Hepatic stellate cell (primary cell): Measurements from ENCODE around the gene CELF6.
"Not testable (repeated sequence)": the region's sequence is repeated elsewhere in the genome, so short reads cannot be mapped to it uniquely, and the experiment has no call there.

ENCODE experiments used
- DNase-seq: peaks from one replicate; pipeline ENCODE4 v3.0.0; 2011; ENCODE audit warnings: low spot score

CELF6 gene

DNA sequence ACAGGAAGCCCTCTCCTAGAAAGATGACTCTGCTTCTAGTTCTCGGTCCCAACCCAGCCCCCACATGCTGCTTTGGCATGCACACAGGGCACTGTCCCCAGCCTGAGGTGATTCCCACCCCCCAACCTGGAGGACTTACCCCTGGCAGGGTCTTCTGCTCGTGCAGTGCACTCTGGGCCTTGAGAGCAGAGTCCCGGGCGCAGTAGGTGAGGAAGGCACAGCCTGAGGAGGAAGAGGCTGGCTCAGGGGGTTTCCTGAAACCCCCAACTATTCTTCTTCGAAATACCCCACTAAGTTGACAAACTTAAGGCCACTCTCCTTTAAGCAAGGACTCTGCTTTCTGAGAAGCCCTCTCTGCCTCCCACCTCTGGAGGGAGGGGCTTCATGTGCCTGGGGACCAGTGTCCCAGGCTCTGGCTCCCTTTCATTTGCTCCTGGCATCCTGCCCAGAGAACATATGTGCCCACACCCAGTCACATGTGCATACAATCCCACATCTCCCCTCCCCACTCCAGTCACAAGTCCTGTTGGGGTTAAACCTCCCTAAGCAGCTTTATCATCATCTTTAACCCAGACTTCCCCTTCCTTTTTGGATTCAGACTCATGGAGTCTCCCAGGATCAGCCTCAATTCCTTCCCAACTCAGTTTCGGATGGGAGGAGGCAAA lies 4.1 kb downstream of the CELF6 start:
- no peak for DNase-seq

DNA sequence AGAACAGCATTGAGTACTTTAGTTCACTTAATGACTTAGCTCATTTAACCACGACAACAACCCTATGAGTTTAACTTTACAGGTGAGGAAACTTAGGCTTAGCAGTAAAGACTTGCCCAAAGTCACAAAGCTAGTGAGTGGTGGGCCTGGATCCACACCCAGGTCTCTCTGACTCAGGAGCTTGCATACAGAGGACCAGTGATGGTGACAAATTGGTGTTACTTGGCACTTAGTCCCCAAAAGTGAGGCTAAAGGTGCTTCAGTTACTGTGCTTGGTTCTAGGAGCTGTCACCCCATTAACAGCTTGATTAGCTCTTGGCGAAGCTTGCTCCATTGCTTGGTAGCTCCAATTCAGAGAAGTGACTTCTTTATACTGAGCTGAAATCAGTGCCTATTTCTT lies 6.1 kb downstream of the CELF6 start:
- no peak for DNase-seq

DNA sequence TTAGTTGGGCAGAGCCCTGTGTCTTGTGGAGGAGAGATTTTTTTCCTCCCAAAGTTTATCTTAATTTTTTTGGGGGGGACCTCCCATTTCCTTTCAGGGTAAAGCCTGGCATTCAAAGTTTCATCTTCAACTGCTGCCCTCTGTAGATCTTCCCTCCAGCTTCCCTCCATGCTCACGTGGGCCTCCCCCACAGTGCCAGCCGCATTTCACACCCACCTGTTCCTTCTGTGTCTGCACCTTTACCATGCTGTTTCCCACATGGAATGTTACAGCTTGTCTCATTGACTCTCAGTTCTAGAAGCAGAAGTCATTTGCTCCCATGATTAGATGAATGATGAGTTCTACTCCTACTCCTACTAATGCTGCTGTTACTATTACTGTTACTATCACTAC lies 6.5 kb downstream of the CELF6 start:
- DNase-seq: no peak

DNA sequence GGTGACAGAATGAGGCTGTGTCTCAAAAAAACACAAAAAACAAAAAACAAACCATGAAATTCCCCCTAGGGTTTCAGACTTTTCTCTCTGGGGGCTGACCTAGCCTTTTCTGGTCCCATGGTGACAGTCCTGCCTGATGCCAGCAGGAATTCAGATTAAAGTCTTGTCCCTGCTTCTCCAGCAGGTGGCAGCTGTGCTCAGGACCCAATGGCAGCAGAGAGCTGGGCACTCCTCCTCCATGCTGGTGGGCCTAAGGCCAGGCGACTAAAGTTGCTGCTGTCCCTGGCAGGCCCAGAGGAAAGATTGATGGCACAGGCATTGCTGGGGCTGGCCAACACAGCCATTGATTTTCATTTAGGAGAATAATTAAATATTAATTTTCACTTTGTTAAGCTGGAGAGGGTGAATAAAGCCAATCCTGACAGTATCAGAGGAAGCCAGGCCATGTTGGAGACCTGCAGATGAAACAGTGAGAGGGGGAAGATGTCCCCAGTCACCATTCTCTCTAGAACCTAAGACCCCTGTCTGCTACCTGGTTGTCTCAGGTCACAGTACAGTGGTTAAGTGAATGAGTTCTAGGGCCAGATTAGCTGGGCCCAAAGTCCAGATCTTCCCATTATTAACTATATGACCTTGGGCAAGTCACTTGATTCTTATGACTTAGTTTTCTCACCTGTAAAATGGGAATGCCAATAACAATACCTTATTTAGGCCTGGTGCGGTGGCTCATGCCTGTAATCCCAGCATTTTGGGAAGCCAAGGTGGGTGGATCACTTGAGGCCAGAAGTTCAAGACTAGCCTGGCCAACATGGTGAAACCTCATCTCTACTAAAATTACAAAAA lies 7.1 kb downstream of the CELF6 start:
- peak; percentile 89 for DNase-seq

DNA sequence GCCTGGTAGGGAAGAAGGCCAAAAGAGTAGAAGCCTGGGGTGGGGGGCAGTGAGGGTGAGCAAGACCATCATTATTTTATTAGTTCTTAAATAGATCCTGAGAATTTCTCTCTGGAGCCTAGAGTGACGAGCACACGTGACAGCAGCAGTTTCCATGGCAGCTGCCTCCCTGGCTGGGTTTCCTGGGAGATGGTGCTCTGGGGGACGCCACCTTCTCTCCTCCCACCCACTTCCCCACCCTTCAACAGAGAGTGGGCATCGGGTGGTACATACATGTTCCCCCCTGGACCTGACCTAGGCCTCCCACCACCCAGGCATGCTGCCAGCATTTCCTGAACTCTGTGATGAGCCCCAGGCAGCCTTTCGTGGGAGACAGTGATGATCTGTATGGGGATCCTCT lies 12.9 kb downstream of the CELF6 start:
- DNase-seq: no peak

DNA sequence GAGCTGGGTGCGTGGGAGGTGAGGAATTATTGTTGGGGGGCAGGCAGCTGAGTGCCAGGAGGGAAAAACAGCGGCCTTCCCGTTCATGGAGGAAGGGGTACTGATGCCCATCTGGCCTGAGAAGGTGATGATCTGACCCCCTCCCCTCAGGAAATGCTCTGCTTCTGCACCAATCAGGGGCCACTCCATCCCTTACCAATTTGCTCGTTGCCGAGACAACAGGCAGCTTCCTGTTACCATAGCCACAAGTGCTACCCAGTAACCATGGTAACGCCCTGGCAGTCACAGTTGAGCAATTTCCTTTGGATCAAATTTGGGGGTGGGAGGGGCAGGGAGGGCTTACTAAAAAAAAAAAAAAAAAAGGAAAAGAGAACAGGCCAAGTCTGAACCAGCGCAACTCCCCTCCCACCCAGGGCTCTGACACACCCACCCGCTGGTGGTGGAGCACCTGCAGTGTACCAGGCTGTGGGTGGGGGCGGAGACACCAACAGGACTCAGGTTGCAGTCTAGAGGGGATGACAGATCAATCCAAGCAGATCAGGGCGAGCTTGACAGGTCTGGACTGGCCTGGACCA lies 13.7 kb downstream of the CELF6 start:
- DNase-seq: no peak

DNA sequence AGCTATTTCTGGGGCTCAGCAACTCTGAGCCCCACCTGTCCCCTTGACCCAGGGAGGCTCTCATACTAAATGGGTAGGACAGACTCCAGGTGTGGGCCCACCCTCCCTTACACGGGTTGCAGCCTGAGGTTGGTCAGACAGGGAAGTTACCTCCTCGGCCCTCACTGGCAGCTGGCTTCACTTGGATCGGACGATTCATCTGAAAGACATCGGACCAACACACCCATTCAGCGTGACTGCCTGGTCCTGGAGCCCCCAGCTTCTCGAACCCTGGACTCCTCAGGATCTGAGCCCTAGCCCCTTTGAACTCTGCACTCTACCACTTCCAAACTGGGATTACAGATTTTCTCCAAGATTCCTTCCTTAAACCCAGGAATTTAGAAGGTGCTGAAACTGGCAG lies 15.4 kb downstream of the CELF6 start:
- no peak for DNase-seq

DNA sequence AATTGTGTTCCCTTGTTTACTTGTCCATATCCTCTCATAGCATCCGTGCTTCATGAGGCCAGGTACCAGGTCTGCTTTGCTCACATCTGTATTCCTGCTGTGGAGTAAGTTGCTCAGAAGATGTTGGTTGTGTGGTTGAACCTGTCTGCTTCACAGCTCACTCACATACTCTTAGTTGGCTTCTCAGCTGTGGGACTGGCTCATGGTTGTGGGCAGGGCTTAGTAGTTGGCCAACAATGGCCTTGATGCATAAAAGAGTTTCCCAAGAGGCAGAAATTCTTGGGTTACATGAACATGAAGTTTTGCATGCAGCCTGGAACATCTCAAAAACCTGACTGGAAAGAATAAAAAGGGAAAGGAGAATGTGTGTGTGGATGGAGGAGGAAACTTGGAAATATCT lies 17.0 kb downstream of the CELF6 start:
- no peak for DNase-seq

DNA sequence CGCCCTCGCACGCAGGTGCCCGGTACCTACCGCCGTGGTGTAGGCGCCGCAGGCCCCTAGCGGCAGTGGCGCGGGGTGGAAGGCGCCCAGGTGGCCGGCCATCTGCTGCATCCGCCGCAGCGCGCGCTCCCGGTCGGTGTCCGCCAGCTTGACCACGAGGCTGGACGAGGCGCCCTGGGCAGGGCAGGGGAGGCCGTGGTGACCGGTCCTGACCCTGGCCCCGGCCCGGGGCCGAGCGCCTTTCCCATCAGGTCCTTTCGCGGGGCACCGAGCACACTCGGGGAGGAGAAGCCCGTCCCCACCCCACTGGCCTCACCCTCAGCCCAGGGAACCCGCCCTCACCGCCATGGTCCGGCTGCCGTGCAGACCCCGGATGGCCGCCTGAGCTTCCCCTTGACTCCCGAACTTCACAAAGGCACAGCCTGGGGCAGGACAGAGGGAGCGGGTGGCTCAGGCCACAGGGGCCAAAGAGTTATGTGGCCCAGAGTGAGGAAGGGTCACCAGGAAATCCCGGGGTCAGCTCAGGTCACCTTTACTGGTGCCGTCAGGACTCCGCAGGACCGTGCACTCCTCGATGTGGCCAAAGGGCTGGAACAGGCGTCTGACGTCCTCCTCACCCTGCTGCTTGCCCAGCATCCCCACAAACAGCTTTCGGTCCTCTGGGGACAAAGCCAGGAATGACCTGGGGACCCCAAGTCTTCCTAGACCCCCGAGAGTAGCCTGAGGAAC lies 30.2 kb downstream of the CELF6 start:
- no peak for DNase-seq

DNA sequence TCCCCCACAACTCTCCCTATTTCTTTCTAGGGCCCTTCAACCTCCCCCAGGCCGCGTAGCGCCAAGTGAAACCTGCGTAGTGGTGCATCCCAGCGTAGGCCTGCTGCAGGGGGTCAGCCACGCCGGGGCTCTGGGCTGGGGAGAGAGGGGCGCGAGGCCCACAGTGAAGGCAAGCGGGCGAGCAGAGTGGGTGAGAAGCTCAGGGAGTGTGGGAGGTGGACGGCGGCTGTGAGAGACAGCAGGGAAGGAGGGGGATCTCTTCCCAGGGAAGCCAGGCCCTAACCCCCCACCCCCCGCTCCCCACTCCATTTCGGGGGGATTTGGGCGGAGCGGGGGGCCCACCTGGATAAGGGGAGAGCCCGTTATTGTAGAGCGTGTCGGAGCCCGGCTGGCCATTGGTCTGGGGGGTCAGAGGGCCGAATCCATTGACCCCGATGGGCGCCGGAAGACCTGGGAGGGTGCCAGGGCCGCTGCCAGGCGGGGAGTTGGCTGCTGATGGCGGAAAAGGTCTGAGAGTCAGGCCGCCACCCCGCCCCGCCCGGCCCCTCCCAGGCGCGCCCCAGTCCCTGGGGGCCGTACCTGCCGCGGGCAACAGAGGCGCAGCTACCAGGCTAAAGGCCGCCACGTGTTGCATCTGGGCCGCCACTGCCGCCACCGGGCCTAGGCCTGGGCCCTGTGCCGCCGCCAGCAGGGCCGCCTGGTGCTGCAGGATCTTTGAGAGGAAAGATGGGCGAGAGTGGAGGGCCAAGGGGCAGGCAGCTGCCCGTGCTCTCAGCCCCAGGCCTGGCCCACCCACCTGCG lies 31.0 kb downstream of the CELF6 start:
- DNase-seq: no peak

DNA sequence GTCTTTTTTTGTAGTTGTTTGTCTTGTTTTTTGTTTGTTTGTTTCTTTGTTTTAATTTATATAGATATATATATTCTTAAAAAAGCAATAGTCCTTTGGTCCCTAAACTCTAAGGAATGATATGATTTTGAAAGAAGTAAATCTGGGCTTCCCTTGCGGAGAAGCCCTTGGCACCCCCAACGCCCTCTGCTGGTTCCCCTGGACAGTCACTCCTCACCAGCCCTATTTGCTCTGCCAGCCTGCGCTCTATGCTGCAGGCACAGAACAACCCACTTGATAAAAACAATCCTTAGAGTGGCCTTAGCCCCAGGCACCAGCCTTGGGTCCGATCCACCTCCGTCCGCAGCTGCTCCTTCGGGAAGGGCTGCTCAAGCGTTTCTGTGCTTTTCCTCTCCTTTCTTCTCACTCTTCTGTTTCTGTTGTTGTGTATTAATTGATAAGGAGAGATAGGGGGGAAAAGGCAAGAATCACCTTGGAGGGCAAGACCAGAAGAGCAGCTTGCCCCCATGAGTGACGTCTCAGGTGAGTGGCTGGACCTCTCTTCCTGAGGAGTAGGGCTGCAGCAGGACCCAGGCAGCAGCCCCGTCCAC lies 33.9 kb downstream of the CELF6 start:
- DNase-seq: no peak

DNA sequence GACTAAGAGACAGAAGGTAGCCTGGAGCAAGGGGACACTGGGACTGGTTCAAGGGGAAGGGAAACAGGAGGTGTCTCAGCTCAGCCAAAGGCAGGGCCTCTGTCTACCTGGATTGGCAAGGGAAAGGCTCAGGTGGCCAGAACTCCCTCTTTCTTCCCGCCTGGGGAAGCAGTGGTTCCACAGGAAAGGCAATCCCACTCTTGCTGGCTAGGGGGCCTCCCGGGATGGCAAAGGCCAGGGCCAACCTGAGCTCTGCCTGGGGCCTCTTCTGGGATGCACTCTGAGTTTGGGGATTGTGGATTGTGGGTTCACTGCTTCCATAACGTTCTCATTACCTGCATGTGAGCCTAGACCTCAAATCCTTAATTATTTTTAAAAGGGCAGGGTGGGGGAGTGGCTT lies 34.6 kb downstream of the CELF6 start:
- no peak for DNase-seq

DNA sequence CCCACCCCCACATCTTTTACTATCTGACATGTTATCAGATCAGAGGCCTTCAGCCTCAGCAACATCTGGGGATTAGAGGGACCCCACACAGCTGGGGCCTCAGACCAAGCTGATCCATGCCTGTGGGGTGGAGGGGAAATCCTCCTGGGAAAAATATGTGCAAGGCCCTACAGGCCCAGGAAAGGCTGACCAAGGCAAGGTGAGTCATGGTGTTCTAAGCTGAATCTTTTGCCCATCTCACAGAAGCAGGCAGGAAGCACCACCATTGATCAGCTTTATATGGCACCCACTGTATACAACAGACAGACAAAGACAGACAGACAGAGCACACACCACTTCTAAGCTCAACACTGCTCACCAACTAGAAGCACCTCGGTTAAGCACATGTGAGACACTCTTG lies 35.2 kb downstream of the CELF6 start:
- DNase-seq: no peak

DNA sequence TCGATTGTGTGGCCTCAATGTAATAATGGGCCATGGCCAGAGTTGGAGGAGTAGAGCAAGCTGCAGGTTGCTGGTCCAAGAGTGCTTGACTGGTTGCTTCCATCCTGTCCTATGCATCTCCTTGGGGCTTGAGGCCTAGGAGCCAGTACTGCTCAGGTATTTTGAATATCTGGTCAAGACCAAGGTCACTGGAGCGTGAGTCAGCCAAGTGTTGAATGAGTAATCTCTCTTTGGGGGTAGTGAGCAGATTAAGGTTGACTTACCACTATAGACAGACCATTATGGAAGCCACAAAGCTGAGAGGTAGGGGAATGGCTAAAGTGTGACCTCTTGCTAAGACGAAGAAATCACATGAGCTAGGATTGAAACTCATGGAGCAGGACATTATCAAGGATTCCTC lies 38.2 kb downstream of the CELF6 start:
- DNase-seq: no peak

DNA sequence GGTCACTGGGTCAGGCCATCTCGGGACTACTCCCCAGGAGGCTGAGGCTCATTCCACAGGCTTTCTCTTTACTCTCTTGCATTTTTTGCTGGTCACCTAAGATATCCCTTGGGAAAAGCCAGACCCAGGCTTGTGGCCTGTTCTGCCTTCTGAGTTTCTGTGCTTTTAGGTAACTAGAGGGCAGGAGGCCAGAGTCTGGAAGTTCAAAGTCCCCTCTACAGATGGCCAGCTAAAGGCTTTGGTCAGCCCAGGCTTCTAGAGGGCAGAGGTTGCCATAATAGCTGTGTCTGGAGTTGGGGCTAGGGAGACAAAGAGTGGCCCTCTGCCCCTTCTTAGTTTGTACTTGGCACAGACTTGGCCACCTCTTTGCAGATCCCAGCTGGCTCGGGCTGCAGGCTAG lies 39.2 kb downstream of the CELF6 start:
- DNase-seq: no peak

DNA sequence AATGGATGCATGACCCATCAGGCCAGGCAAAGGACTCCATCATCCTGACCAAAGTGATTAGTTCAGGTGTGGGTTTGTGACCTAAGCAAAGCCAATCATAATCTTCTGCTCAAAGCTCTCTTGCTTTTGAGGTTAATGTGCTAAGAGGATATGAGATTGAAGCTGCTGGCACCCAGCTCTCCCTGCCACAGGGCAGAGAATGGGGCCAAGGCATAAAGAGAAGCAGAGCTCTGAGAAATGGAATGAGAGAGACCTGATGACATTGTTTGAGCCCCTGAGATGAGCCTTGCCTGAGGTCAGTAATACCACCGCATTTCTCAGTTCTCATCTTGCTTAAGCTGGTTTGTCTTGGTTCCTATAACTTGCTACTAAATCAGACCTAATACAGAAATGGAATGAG lies 41.2 kb downstream of the CELF6 start:
- no peak for DNase-seq

DNA sequence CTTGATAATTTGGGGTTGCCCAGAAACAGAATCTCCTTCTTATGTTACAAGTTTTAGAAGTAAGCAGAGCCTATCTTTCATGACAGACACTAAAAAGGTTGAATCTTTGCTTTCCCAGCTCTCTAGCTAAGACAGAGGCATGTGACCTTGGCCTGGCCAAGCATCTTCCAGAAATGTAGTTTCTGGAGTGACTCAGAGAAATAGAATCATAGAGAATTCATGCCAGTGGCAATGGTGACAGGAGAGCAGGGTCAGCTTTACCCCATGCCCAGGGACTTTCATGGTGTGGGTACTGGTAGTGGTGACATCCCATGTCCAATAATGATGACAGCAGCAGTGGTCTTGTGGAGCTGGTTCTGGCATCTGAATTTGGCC lies 43.6 kb downstream of the CELF6 start:
- no peak for DNase-seq

DNA sequence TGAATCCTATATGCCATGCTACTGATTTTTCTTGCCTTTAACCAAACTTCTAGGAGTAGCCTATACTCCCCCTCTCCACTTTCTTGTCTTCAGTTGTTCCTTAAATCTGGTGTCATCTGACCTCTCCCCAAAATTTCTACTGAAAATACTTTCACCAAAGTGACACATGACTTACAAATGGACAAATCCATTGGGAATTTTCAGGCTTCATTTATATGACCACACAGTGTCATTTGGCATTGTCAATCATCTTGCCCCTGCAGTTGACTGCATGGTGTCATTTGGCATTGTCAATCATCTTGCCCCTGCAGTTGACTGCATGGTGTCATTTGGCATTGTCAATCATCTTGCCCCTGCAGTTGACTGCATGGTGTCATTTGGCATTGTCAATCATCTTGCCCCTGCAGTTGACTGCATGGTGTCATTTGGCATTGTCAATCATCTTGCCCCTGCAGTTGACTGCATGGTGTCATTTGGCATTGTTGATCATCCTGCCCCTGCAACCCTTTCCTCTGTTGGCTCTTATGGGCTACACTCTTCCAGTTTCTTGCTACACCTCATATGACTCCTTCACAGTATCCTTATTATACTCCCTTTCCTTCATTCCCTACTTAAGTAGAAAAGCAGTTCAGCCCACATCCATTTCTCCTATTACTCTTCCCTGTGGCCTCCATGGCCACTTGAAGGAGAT lies 44.2 kb downstream of the CELF6 start:
- DNase-seq: not testable (repeated sequence)

DNA sequence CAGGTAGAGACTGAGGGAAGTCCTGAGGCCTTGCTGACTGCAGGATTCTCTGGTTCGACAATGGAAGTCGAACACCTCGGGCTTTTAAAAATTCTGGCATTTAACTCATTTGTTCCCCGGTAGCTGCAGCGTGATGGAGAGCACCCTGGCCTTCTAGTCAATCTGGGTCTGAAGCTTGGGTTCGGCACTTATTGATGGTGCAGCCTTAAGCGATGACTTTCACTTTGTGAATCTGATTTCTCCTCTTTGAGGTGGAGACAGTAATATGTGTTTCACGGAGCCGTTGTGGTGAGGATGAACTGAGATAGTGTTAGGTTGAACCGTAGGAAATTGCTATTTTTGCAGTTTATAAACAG lies 47.0 kb downstream of the CELF6 start:
- DNase-seq: no peak

DNA sequence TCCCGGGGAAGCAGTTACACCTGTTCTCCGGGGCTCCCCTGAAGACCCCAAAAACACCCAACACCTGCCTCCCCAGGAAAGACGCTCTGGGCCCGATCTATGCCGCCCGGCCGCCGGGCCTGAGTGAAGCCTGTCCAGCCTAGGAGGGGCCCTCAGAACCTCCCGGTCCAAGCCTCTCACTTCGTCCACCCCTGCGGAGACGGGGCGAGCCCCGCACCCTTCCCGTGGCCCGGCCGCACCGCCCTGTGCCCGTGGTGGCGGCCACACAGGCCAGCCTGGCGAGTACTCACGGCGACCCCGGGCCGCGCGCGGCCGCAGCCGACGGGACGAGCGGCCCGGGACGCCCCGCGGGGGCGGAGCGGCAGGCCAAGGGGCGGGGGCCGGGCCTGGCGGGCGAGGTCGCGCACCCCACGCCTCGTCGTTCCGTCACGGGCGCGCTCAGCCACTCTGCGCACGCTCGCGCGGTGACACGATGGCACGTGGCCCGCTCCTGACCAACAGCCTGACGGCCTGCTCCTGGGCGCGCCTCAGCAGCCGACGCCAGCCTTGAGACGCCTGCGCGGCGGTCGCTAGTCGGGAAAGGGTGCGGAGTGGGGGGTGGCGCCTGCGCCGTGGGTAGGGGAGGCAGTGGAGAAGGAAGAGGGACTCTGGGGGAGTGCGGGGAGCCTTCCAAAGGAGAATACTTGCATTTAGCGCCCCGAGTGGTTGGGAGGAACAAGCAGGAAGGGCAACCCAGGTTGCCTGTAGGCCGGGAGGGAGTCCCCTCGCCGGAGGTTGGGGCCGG lies 47.6 kb downstream of the CELF6 start, which contains the start of gene PARP6:
Gene PARP6, minus strand, starts transcription at position 342 of the 784 bp plus-strand sequence. CDS start 5,077 bp downstream, outside the sequence.
- peak; percentile 98 for DNase-seq
